AG04449 (cell line): ENCODE measurements around the gene ZCWPW1.
"Not testable (repeated sequence)": the region's sequence is repeated elsewhere in the genome, so short reads cannot be mapped to it uniquely, and the experiment has no call there.

Experiments used
- CTCF ChIA-PET: fragments of 350-600 bp; formaldehyde crosslinking; extraction: SDS; loops from one replicate; lab custom pipeline; 2021; ENCODE audit warnings: antibody characterized with exemption; lab: Yijun Ruan, JAX
- POLR2A ChIA-PET: fragments of 400-600, 350-600 bp; formaldehyde crosslinking; extraction: SDS; loops from one replicate; lab custom pipeline; 2020; ENCODE audit warnings: antibody characterized with exemption, inconsistent platforms; lab: Yijun Ruan, JAX
- DNase-seq: peaks from one replicate; pipeline ENCODE4 v3.0.0-alpha.2; 2010; ENCODE audit warnings: low read depth, low spot score
- H3K4me3 ChIP-seq: 2 replicates; pipeline ENCODE4 v1.5.1; 2011; ENCODE audit warnings: low read depth, mild to moderate bottlenecking, control low read depth, low read length
- CTCF ChIP-seq: IDR thresholded peaks from one replicate; pipeline ENCODE4 v1.5.1; 2011; ENCODE audit warnings: mild to moderate bottlenecking, moderate library complexity, low read length, control low read depth, inconsistent platforms; ENCODE audit not compliant: insufficient read depth; ENCODE audit errors: missing control alignments

ZCWPW1 gene

GRCh38 chr7:100446040-100446439 is 17.5 kb upstream of the ZCWPW1 start:
- POLR2A ChIA-PET = interaction anchor here (3.8 kb wide), 1 partner anchor 17 kb away, joined by 19 read pairs; the partner anchor contains the start of genes MEPCE and ZCWPW1

DNA sequence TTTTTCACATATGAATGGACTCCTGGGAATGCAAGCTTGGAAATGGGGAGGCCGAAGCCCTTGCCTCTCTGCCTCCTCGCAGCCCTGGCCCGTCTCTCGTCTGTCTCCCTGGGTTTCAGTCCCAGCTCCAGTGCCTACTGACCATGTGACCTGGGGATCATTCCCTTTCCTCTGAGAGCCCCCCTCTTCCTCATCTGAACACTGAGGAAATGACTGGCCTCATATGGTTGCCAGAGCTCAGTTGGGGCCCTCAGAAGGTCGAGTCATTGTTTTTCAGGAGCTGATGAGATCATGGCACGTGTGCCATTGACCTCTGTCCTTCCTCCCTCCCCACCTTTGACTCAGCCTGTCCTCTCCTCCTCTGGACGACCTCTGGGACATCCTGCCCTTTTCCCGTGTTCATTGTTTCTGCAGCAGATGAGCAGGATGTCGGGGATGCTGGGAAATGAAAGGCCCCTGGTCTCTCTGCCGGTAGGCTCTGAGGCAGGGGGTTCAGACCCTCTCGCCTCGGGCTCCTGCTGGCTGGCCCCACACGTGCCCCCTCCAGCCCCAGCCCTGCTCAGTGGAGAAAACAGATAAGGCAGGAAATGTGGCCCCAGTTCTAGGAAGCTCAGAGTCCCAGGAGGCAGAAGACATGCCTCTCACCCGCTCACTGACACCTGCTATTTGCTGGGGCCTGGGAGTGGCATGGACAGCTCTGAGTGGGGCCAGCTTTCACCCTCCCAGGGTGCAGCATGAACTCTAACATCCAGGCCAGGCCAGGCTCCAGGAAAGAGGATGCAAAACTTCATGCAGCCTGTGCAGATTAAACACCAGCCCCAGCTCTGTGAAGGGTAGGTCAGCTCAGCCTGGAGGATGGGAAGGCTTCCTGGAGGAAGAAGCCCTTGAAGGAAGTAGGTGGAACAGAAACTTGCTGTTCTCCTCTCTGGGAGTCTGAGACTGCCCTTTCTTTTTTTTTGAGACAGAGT is 16.1 kb upstream of the ZCWPW1 start:
- no peak overlapping the region for H3K4me3 ChIP-seq
- POLR2A ChIA-PET = interaction anchor here (1.1 to 3.8 kb wide), 2 partner anchors 15 to 20 kb away, joined by 4 to 19 read pairs; partner anchors contain the start of genes MEPCE and ZCWPW1
- CTCF ChIA-PET = interaction anchor here (0.6 to 4.1 kb wide), 10 partner anchors 9 to 120 kb away, joined by 3 to 22 read pairs (median 6); no protein-coding TSS in a partner anchor
- no peak for TF ChIP-seq CTCF
- no peak for DNase-seq

More at GRCh38 chr7:100446040-100446439, 17.5 kb upstream of the ZCWPW1 start:
- no peak for DNase-seq
- H3K4me3 ChIP-seq = no peak overlapping the region
- CTCF ChIA-PET = interaction anchor here (1.2 to 4.1 kb wide), 4 partner anchors 9 to 114 kb away, joined by 4 to 22 read pairs (median 14); no protein-coding TSS in a partner anchor
- TF ChIP-seq CTCF = no peak

DNA sequence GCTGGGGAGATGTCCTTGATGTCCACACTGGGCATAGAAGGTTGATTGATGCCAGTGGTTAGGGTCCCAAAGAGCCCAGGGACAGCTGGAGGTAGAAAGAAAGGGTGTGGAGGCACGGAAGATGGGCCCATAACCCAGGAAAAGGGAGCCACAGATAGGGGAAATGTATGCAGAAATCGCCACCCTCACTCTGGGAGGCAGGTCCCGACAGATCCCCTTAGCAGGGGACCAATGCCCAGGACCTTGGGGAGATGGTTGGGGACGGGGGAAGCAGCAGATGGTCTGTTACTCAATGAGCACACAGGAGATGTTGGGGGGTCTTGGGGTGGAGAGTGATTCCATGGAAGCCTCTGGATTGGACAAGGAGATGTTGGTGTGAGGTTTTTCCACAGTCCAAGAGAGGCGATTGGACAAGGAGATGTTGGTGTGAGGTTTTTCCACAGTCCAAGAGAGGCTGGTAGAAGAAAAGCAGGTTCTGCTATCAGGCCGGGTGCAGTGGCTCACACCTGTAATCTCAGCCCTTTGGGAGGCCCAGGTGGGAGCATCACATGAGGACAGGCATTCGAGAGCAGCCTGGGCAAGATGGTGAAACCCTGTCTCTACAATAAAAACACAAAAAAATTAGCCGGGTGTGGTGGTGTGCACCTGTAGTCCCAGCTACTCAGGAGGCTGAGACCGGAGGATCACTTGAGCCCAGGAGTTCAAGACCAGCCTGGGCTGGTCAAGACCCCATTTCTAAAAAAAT is 14.8 kb upstream of the ZCWPW1 start:
- CTCF ChIA-PET = interaction anchor here (1.2 to 4.1 kb wide), 4 partner anchors 12 to 121 kb away, joined by 3 to 22 read pairs (median 10); no protein-coding TSS in a partner anchor
- POLR2A ChIA-PET = interaction anchor here (3.8 kb wide), 1 partner anchor 14 kb away, joined by 19 read pairs; the partner anchor contains the start of genes MEPCE and ZCWPW1
- no peak for TF ChIP-seq CTCF
- no peak for DNase-seq
- no peak overlapping the region for H3K4me3 ChIP-seq

GRCh38 chr7:100441641-100442535 is 13.4 kb upstream of the ZCWPW1 start:
- DNase-seq = no peak
- TF ChIP-seq CTCF = no peak
- H3K4me3 ChIP-seq = no peak overlapping the region
- CTCF ChIA-PET = interaction anchor here (1.4 to 3.9 kb wide), 2 partner anchors 8 to 122 kb away, joined by 3 to 21 read pairs; no protein-coding TSS in a partner anchor
- POLR2A ChIA-PET = no interaction called here

DNA sequence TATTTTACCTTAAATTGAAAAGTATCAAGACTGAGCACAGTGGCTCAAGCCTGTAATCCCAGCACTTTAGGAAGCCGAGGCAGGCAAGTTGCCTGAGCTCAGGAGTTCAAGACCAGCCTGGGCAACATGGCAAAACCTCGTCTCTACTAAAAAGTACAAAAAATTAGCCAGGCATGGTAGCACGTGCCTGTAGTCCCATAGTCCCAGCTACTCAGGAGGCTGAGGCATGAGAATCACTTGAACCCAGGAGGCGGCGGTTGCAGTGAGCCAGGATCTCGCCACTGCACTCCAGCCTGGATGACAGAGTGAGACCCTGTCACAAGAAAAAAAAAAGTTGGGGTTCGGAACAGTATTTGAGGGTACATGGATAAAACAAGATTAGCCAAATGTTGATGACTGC is 10.7 kb upstream of the ZCWPW1 start:
- POLR2A ChIA-PET = interaction anchor here (2.6 kb wide), 1 partner anchor 10 kb away, joined by 14 read pairs; the partner anchor contains the start of genes MEPCE and ZCWPW1
- not testable (repeated sequence) for H3K4me3 ChIP-seq, DNase-seq
- CTCF ChIA-PET = interaction anchor here (3.9 kb wide), 1 partner anchor 11 kb away, joined by 21 read pairs; no protein-coding TSS in a partner anchor

- ChIA-PET POLR2A (interaction anchor here (2.6 kb wide), 1 partner anchor 10 kb away, joined by 14 read pairs; the partner anchor contains the start of genes MEPCE and ZCWPW1), CTCF (interaction anchor here (1.1 to 3.9 kb wide), 2 partner anchors 12 to 27 kb away, joined by 3 to 21 read pairs; no protein-coding TSS in a partner anchor)
- not testable (repeated sequence) for H3K4me3 ChIP-seq, DNase-seq
These were observed 10.2 kb upstream of the ZCWPW1 start for GRCh38 chr7:100438731-100439130.
